ENCODE data around the gene LIN9.

The LIN9 gene

GRCh38 chr1:226236826-226237225 is 72.1 kb downstream of the LIN9 start:
- no peak for TF ChIP-seq Cebpa-rat (IDR thresholded peaks at IDR 0.05)
- Histone ChIP-seq H3K36me3 (peaks cover 25 to 100% (median 78%) of the 10 kb centered on the region in 11 experiments; a peak in 21 of 22 replicates), H3K4me2 (no peak overlapping the region)

GRCh38 chr1:226233806-226234205 is 75.2 kb downstream of the LIN9 start:
- 0 out of 20 replicates have a peak, but pooled peaks cover 0 to 4% (median 0%) of the 10 kb centered on the region in 10 experiments for H3K4me1 ChIP-seq
- no peak overlapping the region for H3K27ac ChIP-seq
- no peak overlapping the region for H3K4me2 ChIP-seq
- H3K9me3 ChIP-seq (replicated peaks in 1 of 11) = no peaks in the 10 kb centered on the region
- H3K9ac ChIP-seq = no peak overlapping the region
- no peak for TF ChIP-seq Cebpa-rat (IDR thresholded peaks at IDR 0.05)
- no peak overlapping the region for H3K4me3 ChIP-seq
- H3K36me3 ChIP-seq = peaks cover 33 to 98% (median 78%) of the 10 kb centered on the region in 11 experiments; a peak in 21 of 22 replicates
- H3K27me3 ChIP-seq = no peaks in the 10 kb centered on the region
- no peaks in the 10 kb centered on the region for H4K20me1 ChIP-seq

More at GRCh38 chr1:226236826-226237225, 72.1 kb downstream of the LIN9 start:
- H3K9ac ChIP-seq = no peak overlapping the region
- H3K4me1 ChIP-seq = 0 out of 20 replicates have a peak, but pooled peaks cover 0 to 4% (median 0%) of the 10 kb centered on the region in 10 experiments
- H3K4me3 ChIP-seq = no peak overlapping the region
- H4K20me1 ChIP-seq = no peaks in the 10 kb centered on the region
- H3K9me3 ChIP-seq (replicated peaks in 1 of 11) = no peaks in the 10 kb centered on the region
- H3K27ac ChIP-seq = no peak overlapping the region
- no peaks in the 10 kb centered on the region for H3K27me3 ChIP-seq

DNA sequence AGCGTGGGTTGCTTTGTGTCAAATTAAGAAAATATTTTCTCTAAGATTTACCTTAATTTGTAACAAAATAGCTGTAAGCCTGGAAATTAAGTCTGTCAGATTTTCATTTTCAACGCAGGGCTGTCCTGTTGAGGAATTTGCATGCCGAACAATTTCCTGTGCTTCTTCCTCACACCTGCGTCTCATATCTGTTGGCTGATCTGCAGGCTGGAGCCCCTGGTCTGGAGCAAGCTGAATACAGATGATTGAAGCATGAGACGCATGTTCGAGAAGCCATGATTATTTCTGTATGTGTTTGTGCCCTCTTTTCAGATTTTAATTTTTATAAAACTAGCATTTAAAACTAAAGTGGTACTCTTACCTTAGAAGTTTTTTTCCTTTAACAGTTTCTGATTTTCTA is 75.7 kb downstream of the LIN9 start:
- no peak overlapping the region for H3K4me2 ChIP-seq
- no peak overlapping the region for H3K27ac ChIP-seq
- H3K27me3 ChIP-seq = no peaks in the 10 kb centered on the region
- TF ChIP-seq Cebpa-rat (IDR thresholded peaks at IDR 0.05) = no peak
- H3K4me3 ChIP-seq = no peak overlapping the region
- no peaks in the 10 kb centered on the region for H4K20me1 ChIP-seq
- H3K9me3 ChIP-seq (replicated peaks in 1 of 11) = no peaks in the 10 kb centered on the region
- H3K4me1 ChIP-seq = 0 out of 20 replicates have a peak, but pooled peaks cover 0 to 4% (median 0%) of the 10 kb centered on the region in 10 experiments
- peaks cover 31 to 98% (median 76%) of the 10 kb centered on the region in 11 experiments; a peak in 21 of 22 replicates for H3K36me3 ChIP-seq
- H3K9ac ChIP-seq = no peak overlapping the region

DNA sequence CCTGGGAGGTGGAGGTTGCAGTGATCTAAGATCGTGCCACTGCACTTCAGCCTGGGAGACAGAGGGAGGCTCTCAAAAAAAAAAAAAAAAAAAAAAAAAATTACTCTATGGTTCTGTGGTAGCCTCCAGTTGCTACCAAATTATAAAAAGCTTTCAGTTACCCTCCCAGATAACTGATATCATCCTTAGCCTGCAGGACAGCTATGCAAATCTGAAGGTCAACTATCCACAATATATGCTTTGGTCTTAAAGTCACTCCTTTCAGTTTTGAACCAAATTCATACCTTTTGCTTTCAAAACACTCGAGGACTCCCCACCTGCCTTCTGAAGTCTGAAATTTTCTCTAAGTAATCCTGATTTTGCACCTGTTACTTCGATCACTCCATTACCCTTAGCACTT is 82.4 kb downstream of the LIN9 start:
- Histone ChIP-seq H3K9ac (no peak overlapping the region), H3K4me1 (peaks cover 0 to 11% (median 10%) of the 10 kb centered on the region in 10 experiments; a peak in 18 of 20 replicates), H3K9me3 (replicated peaks in 1 of 11) (no peaks in the 10 kb centered on the region), H3K27ac (no peak overlapping the region), H3K4me3 (no peak overlapping the region), H4K20me1 (peaks cover 0 to 22% (median 9%) of the 10 kb centered on the region in 11 experiments; a peak in 8 of 22 replicates), H3K27me3 (peaks cover 45 to 55% (median 50%) of the 10 kb centered on the region in 11 experiments), H3K4me2 (no peak overlapping the region), H3K36me3 (peaks cover 8 to 33% (median 17%) of the 10 kb centered on the region in 11 experiments; a peak in 19 of 22 replicates)
- TF ChIP-seq Cebpa-rat (IDR thresholded peaks at IDR 0.05) = no peak

DNA sequence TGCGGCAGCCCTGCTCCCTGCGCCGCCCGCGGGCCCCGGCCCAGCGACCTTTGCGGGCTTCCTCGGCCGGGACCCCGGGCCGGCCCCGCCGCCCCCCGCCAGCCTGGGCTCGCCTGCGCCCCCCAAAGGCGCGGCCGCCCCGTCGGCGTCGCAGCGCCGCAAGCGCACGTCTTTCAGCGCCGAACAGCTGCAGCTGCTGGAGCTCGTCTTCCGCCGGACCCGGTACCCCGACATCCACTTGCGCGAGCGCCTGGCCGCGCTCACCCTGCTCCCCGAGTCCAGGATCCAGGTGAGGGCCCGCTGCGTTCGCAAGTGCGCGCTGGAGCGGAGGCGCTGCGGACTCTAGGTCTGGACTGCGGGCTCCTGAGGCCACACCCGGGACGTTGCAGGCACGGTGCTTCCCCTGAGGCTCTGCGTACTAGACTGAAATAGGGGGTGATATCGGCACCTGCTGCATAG is 85.1 kb downstream of the LIN9 start:
- Histone ChIP-seq H4K20me1 (peaks cover 0 to 29% (median 9%) of the 10 kb centered on the region in 11 experiments; a peak in 8 of 22 replicates), H3K36me3 (peaks cover 0 to 12% (median under 1%) of the 10 kb centered on the region in 11 experiments; a peak in 8 of 22 replicates), H3K9ac (peak overlapping the region in 7 of 11 experiments; percentile 18 to 58 (median 36); a peak in 10 of 22 replicates), H3K4me2 (peak overlapping the region; percentile 79 to 96 (median 89)), H3K4me1 (peaks cover 0 to 11% (median 10%) of the 10 kb centered on the region in 10 experiments; a peak in 18 of 20 replicates), H3K9me3 (replicated peaks in 1 of 11) (no peaks in the 10 kb centered on the region), H3K27ac (no peak overlapping the region), H3K27me3 (peaks cover 57 to 81% (median 69%) of the 10 kb centered on the region in 11 experiments), H3K4me3 (peak overlapping the region; percentile 47 to 68 (median 56))
- TF ChIP-seq Cebpa-rat (IDR thresholded peaks at IDR 0.05) = no peak

GRCh38 chr1:226223157-226223785 is 85.7 kb downstream of the LIN9 start, which contains the start of gene MIXL1:
TSS of gene MIXL1 (plus strand) at chr1:226223664. CDS start at chr1:226223682, 18 bp downstream.
- TF ChIP-seq Cebpa-rat (IDR thresholded peaks at IDR 0.05) = no peak
- Histone ChIP-seq H3K4me2 (peak within 1 kb of the TSS; percentile 79 to 96 (median 89)), H3K27ac (no peak within 1 kb of the TSS), H3K4me3 (peak within 1 kb of the TSS; percentile 47 to 68 (median 56)), H3K4me1 (peaks cover 0 to 11% (median 10%) of the 10 kb centered on the region in 10 experiments; a peak in 18 of 20 replicates), H3K9ac (peak within 1 kb of the TSS in 7 of 11 experiments; percentile 18 to 58 (median 36); a peak in 10 of 22 replicates), H3K36me3 (peaks cover 0 to 12% (median 0%) of the 10 kb centered on the region in 11 experiments; a peak in 4 of 22 replicates), H3K27me3 (peaks cover 57 to 86% (median 71%) of the 10 kb centered on the region in 11 experiments), H3K9me3 (replicated peaks in 1 of 11) (no peaks in the 10 kb centered on the region), H4K20me1 (peaks cover 0 to 29% (median 9%) of the 10 kb centered on the region in 11 experiments; a peak in 8 of 22 replicates)

GRCh38 chr1:226222686-226223085 is 86.3 kb downstream of the LIN9 start:
- Histone ChIP-seq H3K9ac (no peak overlapping the region), H4K20me1 (peaks cover 0 to 29% (median 9%) of the 10 kb centered on the region in 11 experiments; a peak in 8 of 22 replicates), H3K4me1 (peaks cover 0 to 11% (median 10%) of the 10 kb centered on the region in 10 experiments; a peak in 18 of 20 replicates), H3K9me3 (replicated peaks in 1 of 11) (no peaks in the 10 kb centered on the region), H3K36me3 (peaks cover 0 to 12% (median 0%) of the 10 kb centered on the region in 11 experiments; a peak in 3 of 22 replicates), H3K4me3 (no peak overlapping the region), H3K27me3 (peaks cover 57 to 90% (median 75%) of the 10 kb centered on the region in 11 experiments), H3K4me2 (no peak overlapping the region), H3K27ac (no peak overlapping the region)
- no peak for TF ChIP-seq Cebpa-rat (IDR thresholded peaks at IDR 0.05)

DNA sequence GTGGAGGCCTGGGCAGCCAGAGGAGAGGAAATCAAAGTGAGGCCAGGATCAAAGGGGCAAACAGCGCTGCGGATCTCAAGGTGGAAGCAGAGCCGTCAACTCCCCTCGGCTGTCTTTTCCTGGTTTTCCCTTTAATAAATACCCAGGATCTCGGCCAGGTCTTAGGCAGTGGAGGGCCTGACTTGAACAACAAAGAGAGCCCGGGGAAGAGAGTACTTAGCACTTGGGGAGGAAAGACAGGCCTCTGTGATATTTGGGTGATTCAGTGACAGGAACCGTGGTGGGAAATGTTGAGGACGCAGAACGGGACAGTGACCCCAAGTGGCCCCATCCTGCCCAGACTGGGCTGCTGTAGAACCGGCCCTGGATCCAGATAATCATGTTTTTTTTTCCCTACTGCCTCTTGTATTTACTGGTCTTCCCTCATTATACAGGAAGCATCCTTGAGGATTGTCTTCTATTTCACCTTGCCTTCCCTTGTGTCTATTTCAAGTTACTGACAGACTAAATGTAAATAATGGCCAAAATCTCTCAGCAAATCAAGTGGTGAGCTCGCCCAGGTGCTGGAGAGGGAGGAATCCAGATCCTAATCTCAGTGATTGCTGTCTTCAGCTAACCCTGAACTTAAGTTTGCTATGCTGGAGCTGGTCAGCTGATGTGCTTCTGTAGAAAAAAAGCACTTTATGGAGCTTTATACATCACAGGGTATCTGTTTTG is 88.3 kb downstream of the LIN9 start:
- Histone ChIP-seq H3K4me3 (no peak overlapping the region), H3K27me3 (peaks cover 55 to 96% (median 84%) of the 10 kb centered on the region in 11 experiments), H3K4me2 (no peak overlapping the region), H3K27ac (no peak overlapping the region), H3K36me3 (peaks cover 0 to 9% (median 0%) of the 10 kb centered on the region in 11 experiments; a peak in 1 of 22 replicates), H4K20me1 (peaks cover 0 to 29% (median 9%) of the 10 kb centered on the region in 11 experiments; a peak in 8 of 22 replicates), H3K9me3 (replicated peaks in 1 of 11) (no peaks in the 10 kb centered on the region), H3K4me1 (peaks cover 0 to 20% (median 16%) of the 10 kb centered on the region in 10 experiments; a peak in 19 of 20 replicates), H3K9ac (no peak overlapping the region)
- no peak for TF ChIP-seq Cebpa-rat (IDR thresholded peaks at IDR 0.05)

Data from BLaER1 treated with 17β-estradiol and CSF1 and Interleukin-3, amounts not matched to agents 10 nM and 100 nM (cell line).